GM10248 (cell line): ENCODE measurements around the gene RPL22L1.

Source experiments
- CTCF ChIA-PET: fragments of 300-600 bp; sonication (Branson Sonifier 250); formaldehyde crosslinking; extraction: SDS; loops from one replicate; lab custom pipeline; 2021; ENCODE audit warnings: antibody characterized with exemption; lab: Yijun Ruan, JAX
- POLR2A ChIA-PET: fragments of 350-650 bp; sonication (Branson Sonifier 250); formaldehyde crosslinking; extraction: SDS; loops from one replicate; lab custom pipeline; 2020; ENCODE audit warnings: antibody characterized with exemption; lab: Yijun Ruan, JAX
- DNase-seq: peaks from one replicate; pipeline ENCODE4 v3.0.0; 2012; ENCODE audit errors: extremely low spot score
- CTCF ChIP-seq: IDR thresholded peaks from 2 replicates; pipeline ENCODE4 v1.5.1; 2012; ENCODE audit warnings: mild to moderate bottlenecking, low read depth; ENCODE audit errors: extremely low read depth, missing control alignments, control extremely low read depth

RPL22L1 gene

DNA sequence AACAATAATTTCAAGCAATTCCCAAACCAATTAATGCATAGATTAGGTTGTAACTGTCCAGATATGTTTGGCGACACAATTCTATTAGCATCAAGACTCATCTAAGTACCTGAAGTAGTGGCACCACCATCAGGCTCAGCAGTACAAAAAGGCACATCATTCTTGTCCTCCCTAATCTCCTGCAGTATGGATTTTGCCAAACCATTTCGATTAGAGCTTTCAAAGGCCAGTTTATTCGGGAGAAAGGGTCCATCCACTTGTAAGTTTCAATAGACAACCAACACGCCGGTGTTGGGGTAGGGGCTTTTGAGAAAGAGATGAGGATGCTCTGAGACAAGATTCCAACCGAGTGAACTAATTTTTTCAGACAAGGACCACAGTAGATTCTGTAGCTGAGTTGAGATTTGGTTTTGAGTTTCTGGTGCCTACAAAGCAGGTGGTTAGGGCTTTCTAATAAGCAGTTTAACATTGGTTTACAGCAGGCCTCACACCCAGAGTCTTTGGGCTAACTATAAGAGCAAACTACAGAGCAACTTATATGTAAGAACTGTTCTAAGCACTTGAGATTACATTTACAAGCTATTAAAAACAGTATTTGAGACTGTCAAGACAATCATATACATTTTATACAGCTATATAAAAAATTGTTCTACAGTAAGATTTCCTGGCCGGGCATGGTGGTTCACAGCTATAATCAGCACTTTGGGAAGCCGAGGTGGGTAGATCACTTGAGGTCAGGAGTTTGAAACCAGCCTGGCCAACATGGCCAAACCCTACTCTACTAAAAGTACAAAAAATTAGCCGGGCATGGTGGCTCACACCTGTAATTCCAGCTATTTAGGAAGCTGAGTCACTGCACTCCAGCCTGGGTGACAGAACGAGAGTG, 4.5 kb downstream of the RPL22L1 start:
- no peak for TF ChIP-seq CTCF
- no peak for DNase-seq
- POLR2A ChIA-PET: interaction anchor here (0.6 kb wide), 1 partner anchor 481 kb away, joined by 6 read pairs; no protein-coding TSS in a partner anchor
- CTCF ChIA-PET: interaction anchor here (1.3 to 1.8 kb wide), 4 partner anchors 9 to 452 kb away, joined by 3 to 7 read pairs (median 5); no protein-coding TSS in a partner anchor

- ChIA-PET POLR2A (no interaction called here), CTCF (interaction anchor here (1.4 to 1.8 kb wide), 2 partner anchors 11 to 16 kb away, joined by 3 to 7 read pairs; no protein-coding TSS in a partner anchor)
- TF ChIP-seq CTCF: no peak
- no peak for DNase-seq
Measured at GRCh38 chr3:170864525-170865208, 5.3 kb downstream of the RPL22L1 start.

- DNase-seq: no peak
- CTCF ChIA-PET: interaction anchor here (1.2 to 1.4 kb wide), 2 partner anchors 10 to 19 kb away, joined by 3 to 4 read pairs; no protein-coding TSS in a partner anchor
- POLR2A ChIA-PET: no interaction called here
- no peak for TF ChIP-seq CTCF
Measured at GRCh38 chr3:170863816-170864215, 6.2 kb downstream of the RPL22L1 start.

GRCh38 chr3:170862618-170863374, 7.2 kb downstream of the RPL22L1 start:
- POLR2A ChIA-PET: interaction anchor here (0.6 kb wide), 1 partner anchor 1002 kb away, joined by 3 read pairs; no protein-coding TSS in a partner anchor
- CTCF ChIA-PET: interaction anchor here (0.8 to 1.3 kb wide), 5 partner anchors 10 to 51 kb away, joined by 3 to 4 read pairs (median 4); no protein-coding TSS in a partner anchor
- no peak for DNase-seq

GRCh38 chr3:170858599-170858998, 11.4 kb downstream of the RPL22L1 start:
- ChIA-PET POLR2A (no interaction called here), CTCF (interaction anchor here (0.8 kb wide), 1 partner anchor 10 kb away, joined by 4 read pairs; no protein-coding TSS in a partner anchor)
- no peak for TF ChIP-seq CTCF
- no peak for DNase-seq

More at GRCh38 chr3:170862618-170863374, 7.2 kb downstream of the RPL22L1 start:
- no peak for TF ChIP-seq CTCF

- no peak for TF ChIP-seq CTCF
- no peak for DNase-seq
- CTCF ChIA-PET: interaction anchor here (1.2 kb wide), 1 partner anchor 10 kb away, joined by 4 read pairs; no protein-coding TSS in a partner anchor
- POLR2A ChIA-PET: no interaction called here
Measured at GRCh38 chr3:170852324-170852723, 17.7 kb downstream of the RPL22L1 start.
